Stimulated activated CD8-positive, alpha-beta memory T cell treated with anti-CD3 and anti-CD28 coated beads, Interleukin-7, amount 100 ng/mL, for 48 hours (primary cell): ENCODE data around the gene RNF20.
"Not testable (repeated sequence)": the region's sequence is repeated elsewhere in the genome, so short reads cannot be mapped to it uniquely, and the experiment has no call there.

Experiments
- DNase-seq, 2 donors: peaks; one replicate each; pipeline ENCODE4 v3.0.0-alpha.2; 2020; ENCODE audit warnings: low read depth in 1 of 2; ENCODE audit errors: extremely low read depth in 1 of 2

RNF20 gene, protein sequence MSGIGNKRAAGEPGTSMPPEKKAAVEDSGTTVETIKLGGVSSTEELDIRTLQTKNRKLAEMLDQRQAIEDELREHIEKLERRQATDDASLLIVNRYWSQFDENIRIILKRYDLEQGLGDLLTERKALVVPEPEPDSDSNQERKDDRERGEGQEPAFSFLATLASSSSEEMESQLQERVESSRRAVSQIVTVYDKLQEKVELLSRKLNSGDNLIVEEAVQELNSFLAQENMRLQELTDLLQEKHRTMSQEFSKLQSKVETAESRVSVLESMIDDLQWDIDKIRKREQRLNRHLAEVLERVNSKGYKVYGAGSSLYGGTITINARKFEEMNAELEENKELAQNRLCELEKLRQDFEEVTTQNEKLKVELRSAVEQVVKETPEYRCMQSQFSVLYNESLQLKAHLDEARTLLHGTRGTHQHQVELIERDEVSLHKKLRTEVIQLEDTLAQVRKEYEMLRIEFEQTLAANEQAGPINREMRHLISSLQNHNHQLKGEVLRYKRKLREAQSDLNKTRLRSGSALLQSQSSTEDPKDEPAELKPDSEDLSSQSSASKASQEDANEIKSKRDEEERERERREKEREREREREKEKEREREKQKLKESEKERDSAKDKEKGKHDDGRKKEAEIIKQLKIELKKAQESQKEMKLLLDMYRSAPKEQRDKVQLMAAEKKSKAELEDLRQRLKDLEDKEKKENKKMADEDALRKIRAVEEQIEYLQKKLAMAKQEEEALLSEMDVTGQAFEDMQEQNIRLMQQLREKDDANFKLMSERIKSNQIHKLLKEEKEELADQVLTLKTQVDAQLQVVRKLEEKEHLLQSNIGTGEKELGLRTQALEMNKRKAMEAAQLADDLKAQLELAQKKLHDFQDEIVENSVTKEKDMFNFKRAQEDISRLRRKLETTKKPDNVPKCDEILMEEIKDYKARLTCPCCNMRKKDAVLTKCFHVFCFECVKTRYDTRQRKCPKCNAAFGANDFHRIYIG

DNA sequence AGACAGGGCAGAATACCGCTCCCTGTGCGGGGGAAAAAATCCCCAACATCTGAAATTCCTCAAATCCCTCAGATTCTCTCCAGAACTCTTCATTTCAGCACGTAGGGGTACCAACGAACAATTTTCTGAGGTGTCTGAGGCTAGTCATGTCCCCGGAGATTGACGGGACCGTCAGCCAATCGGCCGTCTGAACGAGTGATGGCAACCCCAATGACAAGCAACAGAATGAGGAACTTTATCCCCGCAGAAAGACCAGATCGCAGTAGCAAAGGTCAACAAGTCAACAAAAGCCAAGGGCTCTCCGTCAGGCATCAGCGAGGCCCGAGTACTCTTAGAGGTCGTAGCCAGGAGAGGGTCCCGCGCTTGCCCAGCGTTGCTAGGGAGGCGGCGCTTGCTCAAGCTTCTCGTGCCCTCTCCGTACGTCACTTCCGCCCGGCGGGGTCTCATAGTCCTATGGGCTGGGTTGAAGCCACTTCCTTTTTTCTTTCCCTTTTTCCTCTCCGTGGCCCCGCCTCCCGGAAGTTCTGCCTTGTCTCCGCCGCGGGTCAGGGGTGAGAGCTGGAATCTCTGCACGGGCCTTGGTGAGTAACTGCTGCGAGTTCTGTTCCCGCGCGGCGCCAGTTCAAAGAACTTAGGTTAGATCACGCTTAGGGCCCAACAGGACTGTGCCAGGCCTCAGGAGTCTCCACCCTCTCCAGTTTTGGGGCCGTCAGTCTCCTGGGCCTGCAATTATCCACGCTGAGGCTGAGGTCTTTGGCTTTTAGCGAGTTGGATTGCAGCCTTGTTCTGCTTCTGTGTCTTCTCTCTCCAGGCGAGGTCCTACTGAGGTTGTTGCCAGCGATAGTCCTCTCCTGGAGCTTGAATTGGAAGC, at the start of gene RNF20:
TSS of gene RNF20 (plus strand) at position 520 of the 871 bp plus-strand sequence. CDS start 1,571 bp downstream, outside the sequence.
- DNase-seq, result peak; percentile 94 to 100

DNA sequence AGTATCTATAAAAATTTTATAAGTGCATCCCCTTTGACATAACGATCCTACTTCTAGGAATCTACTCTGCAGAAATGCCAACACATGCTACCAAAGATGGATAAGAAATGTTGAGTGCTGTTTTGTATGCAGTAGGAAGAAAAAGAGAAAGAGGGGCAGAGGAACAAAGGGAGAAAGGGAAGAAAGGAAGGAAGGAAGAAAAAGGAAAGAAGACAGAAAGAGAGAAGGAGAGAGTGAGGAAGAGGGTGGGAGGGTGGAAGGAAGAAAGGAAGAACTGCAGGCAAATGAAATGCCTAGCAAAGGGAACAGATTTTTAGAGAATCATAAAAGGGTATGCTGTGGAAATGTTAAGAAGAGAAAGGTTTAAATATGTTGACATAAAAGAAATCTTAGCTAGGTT, 49.6 kb upstream of the RNF20 start:
- DNase-seq, result no peak

DNA sequence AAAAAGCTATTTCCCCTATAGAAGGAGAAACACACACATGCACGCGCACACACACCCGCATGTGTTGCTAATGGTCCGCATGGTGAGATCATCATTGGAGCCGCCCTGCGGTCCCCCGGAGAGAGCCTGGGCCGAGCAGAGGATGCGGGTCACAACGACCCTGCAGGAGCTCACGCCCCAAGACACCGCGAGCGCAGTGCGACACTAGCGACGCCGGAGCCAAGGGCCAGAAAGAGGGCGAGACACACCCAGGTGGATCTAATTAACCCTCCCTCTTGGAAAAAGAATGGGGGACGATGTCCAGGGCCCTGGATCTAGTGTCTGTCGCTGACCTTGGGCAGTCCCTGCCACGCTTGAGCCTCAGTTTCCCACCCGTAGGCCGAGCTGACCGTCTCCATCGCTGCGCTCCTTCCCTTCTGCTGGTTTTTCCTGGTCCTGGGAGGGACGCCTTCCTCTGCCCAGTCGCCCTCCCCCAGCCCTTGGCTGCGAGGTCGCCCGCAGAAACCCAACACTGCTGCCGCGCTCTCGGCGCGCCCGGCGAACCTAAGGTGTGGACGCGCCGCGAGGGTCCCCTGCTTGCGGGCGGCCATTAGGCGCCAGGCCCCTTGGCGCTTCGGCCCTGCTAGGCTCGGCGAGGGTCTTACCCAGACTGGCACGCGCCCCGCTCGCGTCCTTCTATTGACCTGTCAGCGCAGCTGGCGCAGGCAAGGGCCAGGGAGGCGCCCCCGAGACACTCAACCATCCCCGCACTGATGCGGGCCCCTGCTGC, 47.5 kb upstream of the RNF20 start:
- DNase-seq, result no peak

DNA sequence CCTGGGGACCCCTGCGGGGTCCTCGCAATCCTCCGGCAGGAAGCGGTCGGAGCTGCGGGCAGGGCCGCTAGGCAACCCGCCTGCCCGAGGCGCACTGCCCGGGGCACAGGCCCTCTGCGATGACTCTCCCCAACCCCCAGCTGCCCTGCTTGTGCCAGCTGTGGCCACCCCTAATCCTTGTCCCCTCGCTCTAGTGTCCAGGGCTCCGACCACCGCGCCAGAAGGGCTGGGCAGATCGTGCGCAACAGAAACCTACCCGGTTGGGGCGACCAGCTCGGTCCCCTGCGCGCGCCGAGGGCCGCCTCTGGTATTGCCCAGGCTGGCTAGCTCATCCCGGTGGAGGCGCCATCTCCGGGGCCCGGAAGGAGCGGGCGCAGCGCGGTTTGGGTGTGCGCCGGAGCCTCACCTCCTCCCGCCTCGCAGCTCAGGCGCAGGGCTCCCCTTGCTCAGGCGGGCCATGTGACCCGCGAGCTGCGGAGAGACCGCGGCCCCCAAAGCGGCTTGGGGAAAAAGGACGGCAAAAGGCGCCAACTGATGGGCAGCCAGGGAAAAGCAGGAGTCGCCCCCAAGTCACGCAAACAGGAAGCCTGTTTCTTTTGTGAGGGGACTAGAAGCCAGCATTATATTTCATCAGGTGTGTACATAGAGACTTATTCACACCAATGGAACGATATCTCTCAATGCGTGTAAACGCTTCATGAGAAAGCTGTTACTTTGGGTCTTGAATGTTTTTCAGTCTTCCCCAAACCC, 46.8 kb upstream of the RNF20 start:
- DNase-seq, result no peak

DNA sequence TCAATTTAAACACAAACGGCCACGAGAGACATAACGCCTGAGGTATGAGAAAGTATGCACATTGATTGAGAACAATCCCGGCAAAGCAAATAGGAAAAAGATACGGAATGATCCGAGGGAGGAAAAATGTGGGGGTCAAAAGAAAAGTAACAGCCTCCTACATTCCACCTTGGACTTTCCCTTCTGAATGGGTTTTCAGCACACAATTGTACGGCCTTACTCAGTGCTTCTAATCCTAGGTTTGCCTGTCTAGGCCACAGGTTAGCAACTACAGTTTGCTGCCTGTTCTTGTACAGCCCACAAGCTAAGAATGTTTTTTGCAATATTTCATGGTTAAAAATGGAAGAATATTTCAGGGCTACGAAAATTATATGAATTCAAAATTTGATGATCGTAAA, 46.2 kb upstream of the RNF20 start:
- DNase-seq, result no peak

DNA sequence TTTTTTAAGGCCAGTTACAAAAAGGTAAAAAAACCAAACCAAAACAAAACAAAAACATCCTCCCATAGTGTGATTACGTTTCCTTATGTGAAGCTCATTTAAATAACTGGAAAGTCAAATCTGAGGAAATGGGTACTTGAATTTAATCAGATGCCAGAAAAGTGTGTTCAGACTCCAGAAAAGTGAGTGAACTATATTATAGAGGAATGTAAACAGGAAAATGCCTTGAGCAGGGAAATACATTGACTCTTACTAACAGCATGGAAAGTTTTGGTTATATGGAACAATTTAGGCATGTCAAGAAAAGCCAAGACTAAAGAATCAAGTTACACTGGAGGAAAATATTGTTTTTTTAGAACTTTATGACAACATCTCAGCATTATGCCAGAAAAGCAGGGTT, 37.8 kb upstream of the RNF20 start:
- no peak for DNase-seq

DNA sequence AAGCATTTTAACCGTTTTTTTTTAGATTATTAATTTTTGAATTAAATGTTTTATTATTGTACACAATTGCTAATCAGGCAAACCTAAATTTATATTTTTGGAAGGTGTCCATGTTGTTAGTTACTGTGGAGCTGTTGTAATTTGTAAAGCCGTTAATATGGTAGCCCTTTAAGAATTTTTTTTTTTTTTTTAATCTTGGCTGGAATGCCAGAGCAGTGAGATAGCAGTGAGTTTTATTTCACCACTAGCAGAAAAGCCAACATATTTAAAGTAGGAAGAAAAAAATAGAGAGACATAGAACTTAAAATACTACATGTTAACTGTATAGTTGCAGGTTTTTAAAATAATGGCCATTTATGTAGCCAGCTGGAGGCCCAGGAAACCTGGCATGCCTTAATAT, 35.3 kb upstream of the RNF20 start:
- no peak for DNase-seq

DNA sequence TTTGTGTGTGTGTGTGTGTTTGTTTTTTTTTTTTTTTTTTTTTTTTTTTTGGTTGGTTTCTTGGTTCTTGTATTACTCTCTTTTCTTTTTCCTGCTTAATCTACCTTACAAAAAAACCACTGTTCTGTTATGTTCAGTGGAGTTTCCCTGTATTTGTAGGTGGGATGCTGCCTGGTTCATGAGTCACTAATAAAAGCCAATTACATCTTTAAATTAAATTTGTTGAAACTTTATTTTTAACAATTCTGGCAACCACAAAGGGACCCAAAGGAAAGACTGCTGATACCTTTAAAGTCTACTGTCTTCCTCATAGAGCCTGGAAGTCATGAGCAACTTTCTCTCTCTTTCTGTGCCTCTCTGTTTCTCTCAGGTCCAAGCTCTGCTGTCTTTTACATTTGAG, 29.5 kb upstream of the RNF20 start:
- no peak for DNase-seq

DNA sequence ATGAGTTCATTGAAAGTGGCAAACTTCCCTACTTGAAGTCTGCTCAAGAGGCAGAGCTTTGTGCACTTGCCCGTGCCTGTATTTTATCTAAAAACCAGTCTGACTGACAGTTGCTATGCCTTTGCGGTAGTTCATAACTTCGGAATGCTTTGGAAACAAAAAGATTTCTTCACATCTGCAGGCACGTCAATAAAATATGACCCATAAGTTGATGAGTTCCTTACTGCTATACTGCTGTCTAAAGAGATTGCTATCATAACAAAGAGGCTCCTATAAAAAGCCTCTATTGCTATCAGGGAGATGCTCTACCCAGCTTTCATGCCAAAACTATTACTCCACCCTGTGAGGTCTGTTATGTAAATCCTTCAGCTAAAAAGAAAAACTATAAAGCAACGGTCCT, 25.4 kb upstream of the RNF20 start:
- no peak for DNase-seq

DNA sequence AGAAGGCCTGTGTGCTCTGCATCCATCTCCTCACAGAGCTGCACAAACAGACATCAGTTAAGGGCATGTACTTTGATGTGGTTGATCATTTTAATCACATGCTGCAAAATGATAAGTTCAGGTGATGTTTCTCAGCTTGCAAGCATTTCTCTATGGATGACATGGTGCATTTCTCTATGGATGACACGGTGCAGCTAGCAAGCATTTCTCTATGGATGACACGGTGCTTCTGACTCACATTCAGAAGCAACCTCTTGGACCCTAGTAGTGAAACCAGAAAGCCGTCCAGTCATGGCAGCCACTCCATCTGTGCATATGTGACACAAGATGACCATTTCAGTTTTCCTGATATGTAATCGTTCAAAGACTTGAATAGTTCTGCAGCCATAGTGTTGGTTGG, 24.1 kb upstream of the RNF20 start:
- no peak for DNase-seq

DNA sequence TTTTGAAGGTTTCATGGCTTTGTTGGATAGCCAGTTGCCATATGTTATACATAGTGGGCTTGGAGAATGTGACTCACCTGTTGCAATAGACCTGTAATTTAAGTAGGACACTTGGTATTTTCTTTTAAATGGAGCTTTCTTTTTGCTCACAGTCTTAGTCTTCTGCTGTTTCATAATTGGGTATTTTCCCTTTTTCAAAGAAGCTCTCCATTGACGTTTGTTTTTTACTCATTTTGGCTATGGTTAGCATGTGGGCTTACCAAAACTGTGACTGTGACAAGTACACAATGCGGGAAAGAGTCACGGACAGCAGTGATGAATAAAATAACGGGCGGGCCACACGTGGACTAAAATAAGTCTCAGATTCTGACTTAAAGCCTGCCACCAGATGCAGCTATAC, 23.2 kb upstream of the RNF20 start:
- DNase-seq, result no peak

DNA sequence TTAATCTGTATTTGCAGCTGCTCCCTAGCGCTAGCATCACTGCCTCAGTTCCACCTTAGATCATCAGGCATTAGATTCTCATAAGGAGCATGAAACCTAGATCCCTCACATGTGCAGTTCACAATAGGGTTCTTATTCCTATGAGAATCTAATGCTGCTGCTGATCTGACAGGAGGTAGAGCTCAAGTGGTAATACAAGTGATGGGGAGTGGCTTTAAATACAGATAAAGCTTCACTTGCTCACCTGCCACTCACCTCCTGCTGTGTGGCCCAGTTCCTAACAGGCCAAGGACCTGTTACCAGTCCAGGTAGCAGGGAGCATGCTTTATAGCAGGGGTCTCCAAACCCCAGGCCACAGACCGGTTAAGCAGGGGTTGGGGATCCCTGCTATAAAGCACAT, 22.6 kb upstream of the RNF20 start:
- DNase-seq, result no peak

DNA sequence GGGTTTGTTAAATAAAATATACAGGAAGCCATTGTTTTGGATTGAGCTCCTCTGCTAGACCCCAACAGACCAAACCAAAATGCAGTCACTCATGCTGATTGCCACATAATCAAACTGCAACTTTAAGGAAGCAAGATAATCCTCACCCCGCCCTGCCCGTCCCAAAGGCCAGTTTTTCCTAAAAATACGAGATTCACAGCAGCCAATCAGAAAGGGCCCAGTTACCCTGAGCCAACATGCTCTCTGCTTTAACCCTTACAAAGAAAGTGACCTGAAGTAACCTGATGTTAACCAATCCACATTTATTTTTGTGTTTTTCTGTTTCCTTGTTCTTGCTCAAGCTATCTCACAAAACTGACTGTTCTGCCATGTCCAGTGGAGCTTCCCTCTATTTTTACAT, 21.5 kb upstream of the RNF20 start:
- DNase-seq, result no peak

DNA sequence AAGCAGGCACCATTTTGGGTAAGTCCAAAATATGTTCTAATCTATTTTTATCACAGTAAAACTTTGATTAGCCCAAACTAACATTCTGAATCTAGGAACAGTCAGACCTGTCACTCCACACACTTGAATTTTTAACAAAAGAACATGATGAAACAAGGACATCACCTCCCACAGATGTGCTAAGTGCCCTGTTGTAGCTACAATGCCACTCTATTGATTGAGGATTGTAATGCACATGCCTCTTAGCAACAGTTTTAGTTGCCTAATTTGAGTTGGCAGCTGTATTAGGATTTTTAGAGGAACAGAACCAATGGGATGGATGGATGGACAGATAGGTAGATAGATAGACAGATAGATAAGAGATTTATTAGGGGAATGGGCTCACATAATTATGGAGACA, 20.3 kb upstream of the RNF20 start:
- no peak for DNase-seq

DNA sequence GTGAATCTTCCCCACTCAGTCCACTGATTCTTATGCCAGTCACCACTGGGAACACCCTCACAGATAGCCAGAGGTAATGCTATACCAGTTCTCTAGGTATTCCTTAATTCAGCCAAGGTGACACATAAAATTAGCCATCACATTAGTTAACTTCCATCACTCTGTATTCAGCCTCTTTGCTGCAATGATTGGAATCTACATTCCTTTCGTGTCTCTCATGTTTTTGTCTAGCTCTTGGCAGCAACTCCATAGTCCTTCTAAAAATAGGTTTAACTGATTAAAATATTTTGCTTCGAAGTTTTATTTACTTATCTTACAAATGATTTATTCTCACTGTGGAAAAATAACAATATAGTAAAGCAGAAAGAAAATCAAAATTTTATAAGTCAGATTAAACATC, 19.6 kb upstream of the RNF20 start:
- no peak for DNase-seq

DNA sequence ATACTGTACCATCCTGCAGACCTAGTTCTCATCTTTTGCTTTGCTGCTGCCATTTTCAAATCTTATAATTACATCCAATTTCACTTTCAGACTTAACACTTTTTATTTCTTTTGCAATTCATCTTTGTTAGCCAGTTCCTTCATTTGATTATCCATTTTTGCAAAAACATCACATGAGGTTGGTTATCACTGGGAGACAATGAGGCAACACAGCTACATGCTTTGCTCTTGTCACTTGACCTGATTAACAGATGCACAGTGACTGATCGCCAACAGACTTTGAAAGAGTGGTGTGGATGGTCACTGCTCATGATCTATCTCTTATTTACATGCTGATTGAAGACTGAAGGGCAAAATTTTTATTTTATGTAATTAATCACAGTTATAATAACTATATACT, 17.0 kb upstream of the RNF20 start:
- no peak for DNase-seq

DNA sequence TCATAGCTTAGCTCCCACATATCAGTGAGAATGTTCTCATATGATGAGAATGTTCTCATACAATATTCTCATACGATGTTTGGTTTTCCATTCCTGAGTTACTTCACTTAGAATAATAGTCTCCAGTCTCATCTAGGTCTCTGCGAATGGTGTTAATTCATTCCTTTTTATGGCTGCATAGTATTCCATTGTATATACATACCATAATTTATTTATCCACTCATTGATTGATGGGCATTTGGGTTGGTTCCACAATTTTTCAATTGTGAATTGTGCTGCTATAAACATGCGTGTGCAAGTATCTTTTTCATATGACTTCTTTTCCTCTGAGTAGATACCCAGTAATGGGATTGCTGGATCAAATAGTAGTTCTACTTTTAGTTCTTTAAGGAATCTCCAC, 15.2 kb upstream of the RNF20 start:
- not testable (repeated sequence) for DNase-seq

DNA sequence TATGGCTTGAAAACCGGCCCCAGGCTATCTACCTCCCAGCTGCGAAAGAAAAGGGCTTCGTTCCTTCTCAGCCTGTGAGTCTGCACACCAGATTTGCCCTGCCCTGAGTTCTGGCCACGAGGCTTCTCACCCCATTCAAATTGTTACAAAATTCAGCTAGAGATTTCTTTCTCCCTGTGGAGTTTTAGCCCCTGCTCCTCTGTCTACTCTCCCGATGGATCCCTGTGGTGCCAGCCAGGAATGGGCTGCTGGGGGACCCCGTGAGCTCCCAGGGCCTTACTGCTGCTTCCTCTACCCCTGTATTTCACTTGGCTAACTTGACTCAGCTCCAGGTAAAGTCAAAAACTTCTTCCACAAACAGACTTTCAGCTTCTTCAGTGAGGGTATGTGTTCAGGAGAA, 9.3 kb upstream of the RNF20 start:
- no peak for DNase-seq

DNA sequence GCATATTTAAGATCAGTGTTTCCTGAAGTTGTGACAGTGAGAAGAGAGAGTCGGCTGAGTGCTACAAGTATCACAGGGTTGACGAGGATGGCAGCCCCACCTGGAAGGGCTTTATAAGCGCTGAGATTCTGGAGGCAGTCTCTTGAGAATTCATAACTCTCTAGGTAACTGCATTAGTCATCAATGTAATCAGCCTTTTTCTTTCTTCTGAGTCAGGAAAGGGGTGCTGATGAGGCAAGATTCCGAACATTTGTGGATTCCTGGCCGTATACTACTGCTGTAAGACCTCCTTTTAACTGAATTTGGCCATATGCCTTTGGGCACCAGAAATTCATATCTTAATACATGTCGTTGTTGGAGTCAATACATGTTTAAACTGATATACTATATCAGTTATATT, 6.6 kb upstream of the RNF20 start:
- no peak for DNase-seq

DNA sequence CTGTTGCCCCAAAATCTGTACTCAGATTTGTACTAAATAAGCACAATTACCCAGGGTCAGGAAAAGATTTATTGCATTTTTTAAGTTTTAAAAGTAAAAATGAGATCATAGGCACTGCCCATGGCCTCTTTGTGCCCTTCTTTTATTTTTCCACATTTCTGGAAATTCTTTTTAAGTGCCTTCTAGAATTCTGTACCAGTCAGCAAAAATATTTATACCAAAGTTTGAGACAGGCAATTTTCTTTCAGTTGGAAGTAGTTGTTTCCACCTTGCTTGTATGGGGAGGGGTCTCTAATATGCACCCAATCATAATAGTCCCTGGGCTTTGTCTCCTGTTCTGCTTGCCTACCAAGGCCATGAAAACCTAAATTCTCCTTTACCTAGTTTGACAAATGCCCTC, 5.6 kb upstream of the RNF20 start:
- DNase-seq, result no peak
